Measurements from ENCODE around the gene CYBC1. TPM values are rescaled to one million over a fixed set of nuclear protein-coding genes. Genes with fewer than 3 reads are reported as not detected.
A peak's percentile ranks its signal among the peaks of the same experiment; 100 is the strongest.

Gene CYBC1
- total and polyA plus RNA-seq, 4 donors, result 23.2 to 45.6 (median 34.9) TPM

DNA sequence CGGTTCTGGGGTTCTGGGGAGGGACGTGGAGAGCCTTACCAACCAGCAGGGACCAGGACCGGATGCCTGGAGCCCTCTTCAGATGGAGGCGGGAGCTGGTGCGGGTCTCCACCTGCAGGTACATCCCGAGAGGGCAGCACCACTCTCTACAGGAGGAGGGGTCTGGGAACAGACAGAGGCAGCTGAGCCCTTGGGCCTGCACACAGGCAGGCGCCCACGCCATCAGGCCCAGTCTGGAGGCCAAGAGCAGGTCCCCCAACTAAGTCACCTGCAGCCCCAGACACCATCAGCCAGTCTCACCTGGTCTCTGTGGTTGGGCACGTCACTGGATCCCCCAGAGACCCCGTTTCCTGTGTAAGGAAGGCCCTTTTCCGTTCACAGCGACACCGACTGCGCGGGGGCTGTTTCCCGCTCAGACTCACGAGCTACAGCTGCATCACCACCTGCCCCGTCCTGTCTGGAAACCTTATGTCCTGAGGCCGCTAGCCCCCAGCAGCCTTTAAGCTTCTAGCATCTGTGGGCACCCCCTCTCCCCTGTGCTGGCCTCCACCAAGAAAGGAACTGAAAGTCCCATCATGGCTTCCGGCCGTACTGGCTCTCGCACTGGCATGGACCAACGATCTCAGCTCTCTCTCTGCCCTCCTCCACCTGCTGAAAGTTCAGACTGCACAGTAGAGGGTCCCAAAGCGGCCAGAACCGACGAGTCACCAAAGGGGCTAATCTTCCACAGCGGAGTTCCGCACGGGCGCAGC lies 1.2 kb downstream of the CYBC1 start:
- Histone ChIP-seq H3K27me3 (ENCODE audit: control insufficient read depth in 4 of 4, insufficient read depth in 4 of 4, low read length in 3 of 4) (no peaks in the 10 kb centered on the region), H3K9me3 (ENCODE audit: control insufficient read depth in 4 of 4, low read length in 3 of 4) (no peaks in the 10 kb centered on the region), H3K9ac (ENCODE audit: low read depth in 1 of 2, low read length in 2 of 2) (peak overlapping the region in 1 of 2 donors; percentile 63), H3K36me3 (ENCODE audit: control insufficient read depth in 4 of 4, insufficient read depth in 3 of 4, low read depth in 1 of 4, low read length in 3 of 4) (no peaks in the 10 kb centered on the region), H3K27ac (ENCODE audit: low read depth in 1 of 2, low read length in 2 of 2) (peak overlapping the region; percentile 79 to 93), H3K4me3 (ENCODE audit: low read depth in 1 of 3, low read length in 3 of 3) (peak overlapping the region; percentile 77 to 91 (median 86)), H3K4me1 (ENCODE audit: control insufficient read depth in 4 of 4, insufficient read depth in 4 of 4, low read length in 3 of 4) (peaks cover 11 to 43% (median 34%) of the 10 kb centered on the region in 4 donors)
- TF ChIP-seq, protein P1, sequence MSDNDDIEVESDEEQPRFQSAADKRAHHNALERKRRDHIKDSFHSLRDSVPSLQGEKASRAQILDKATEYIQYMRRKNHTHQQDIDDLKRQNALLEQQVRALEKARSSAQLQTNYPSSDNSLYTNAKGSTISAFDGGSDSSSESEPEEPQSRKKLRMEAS (IDR thresholded peaks at IDR 0.05), result no peak
- no peak for TF ChIP-seq TAF1 (conservative IDR thresholded peaks at IDR 0.05)
- WGBS, result 78% methylated on average over 30 of the region's 30 CpGs
- DNase-seq (ENCODE audit: low spot score), result no peak

DNA sequence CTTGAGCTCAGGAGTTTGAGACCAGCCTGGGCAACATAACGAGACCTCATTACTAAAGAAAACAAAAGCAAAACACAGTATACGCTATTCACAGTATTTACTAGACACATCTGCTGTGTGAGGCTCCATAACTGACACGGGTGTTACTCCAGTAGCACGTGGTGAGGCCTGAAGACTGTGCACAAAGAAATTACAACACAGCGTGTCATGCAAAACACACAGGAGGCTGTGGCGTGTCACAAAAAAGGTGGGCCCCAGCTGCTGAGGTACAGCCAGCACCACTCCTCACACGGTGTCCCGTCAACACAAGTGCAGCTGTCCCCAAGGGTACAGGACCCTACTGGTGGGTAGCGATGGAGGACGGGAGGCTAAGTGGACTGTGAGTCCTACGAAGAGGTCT lies 2.7 kb downstream of the CYBC1 start:
- no peak for DNase-seq (ENCODE audit: low spot score)
- WGBS, result 96% methylated on average over 11 of the region's 11 CpGs
- Histone ChIP-seq H3K9me3 (ENCODE audit: control insufficient read depth in 4 of 4, low read length in 3 of 4) (no peaks in the 10 kb centered on the region), H3K36me3 (ENCODE audit: control insufficient read depth in 4 of 4, insufficient read depth in 3 of 4, low read depth in 1 of 4, low read length in 3 of 4) (no peaks in the 10 kb centered on the region), H3K27ac (ENCODE audit: low read depth in 1 of 2, low read length in 2 of 2) (no peak overlapping the region), H3K9ac (ENCODE audit: low read depth in 1 of 2, low read length in 2 of 2) (no peak overlapping the region), H3K27me3 (ENCODE audit: control insufficient read depth in 4 of 4, insufficient read depth in 4 of 4, low read length in 3 of 4) (no peaks in the 10 kb centered on the region), H3K4me1 (ENCODE audit: control insufficient read depth in 4 of 4, insufficient read depth in 4 of 4, low read length in 3 of 4) (peaks cover 20 to 56% (median 42%) of the 10 kb centered on the region in 4 donors), H3K4me3 (ENCODE audit: low read depth in 1 of 3, low read length in 3 of 3) (no peak overlapping the region)
- TF ChIP-seq RAD21 (IDR thresholded peaks at IDR 0.05) (no peak), JUND (IDR thresholded peaks at IDR 0.05) (no peak), FOXA1 (IDR thresholded peaks at IDR 0.05) (no peak), FOXA2 (IDR thresholded peaks at IDR 0.05) (no peak), SP1 (IDR thresholded peaks at IDR 0.05) (no peak), TAF1 (conservative IDR thresholded peaks at IDR 0.05) (no peak), EGR1 (IDR thresholded peaks at IDR 0.05; ENCODE audit: low read depth in 2 of 2) (no peak), RXRA (IDR thresholded peaks at IDR 0.05) (no peak), HNF4G (IDR thresholded peaks at IDR 0.05) (no peak), HNF4A (conservative IDR thresholded peaks at IDR 0.05) (no peak), GABPA (IDR thresholded peaks at IDR 0.05 in 1 of 2, conservative IDR thresholded peaks at IDR 0.05 in 1 of 2) (no peak), YY1 (IDR thresholded peaks at IDR 0.05) (no peak), NR2F2 (IDR thresholded peaks at IDR 0.05) (no peak)
- TF ChIP-seq, protein P2, sequence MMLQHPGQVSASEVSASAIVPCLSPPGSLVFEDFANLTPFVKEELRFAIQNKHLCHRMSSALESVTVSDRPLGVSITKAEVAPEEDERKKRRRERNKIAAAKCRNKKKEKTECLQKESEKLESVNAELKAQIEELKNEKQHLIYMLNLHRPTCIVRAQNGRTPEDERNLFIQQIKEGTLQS (IDR thresholded peaks at IDR 0.05), result no peak
- TF ChIP-seq, protein P3, sequence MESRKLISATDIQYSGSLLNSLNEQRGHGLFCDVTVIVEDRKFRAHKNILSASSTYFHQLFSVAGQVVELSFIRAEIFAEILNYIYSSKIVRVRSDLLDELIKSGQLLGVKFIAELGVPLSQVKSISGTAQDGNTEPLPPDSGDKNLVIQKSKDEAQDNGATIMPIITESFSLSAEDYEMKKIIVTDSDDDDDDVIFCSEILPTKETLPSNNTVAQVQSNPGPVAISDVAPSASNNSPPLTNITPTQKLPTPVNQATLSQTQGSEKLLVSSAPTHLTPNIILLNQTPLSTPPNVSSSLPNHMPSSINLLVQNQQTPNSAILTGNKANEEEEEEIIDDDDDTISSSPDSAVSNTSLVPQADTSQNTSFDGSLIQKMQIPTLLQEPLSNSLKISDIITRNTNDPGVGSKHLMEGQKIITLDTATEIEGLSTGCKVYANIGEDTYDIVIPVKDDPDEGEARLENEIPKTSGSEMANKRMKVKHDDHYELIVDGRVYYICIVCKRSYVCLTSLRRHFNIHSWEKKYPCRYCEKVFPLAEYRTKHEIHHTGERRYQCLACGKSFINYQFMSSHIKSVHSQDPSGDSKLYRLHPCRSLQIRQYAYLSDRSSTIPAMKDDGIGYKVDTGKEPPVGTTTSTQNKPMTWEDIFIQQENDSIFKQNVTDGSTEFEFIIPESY (IDR thresholded peaks at IDR 0.05), result no peak
- TF ChIP-seq, protein P1 (IDR thresholded peaks at IDR 0.05), result no peak
- TF ChIP-seq, protein P4, sequence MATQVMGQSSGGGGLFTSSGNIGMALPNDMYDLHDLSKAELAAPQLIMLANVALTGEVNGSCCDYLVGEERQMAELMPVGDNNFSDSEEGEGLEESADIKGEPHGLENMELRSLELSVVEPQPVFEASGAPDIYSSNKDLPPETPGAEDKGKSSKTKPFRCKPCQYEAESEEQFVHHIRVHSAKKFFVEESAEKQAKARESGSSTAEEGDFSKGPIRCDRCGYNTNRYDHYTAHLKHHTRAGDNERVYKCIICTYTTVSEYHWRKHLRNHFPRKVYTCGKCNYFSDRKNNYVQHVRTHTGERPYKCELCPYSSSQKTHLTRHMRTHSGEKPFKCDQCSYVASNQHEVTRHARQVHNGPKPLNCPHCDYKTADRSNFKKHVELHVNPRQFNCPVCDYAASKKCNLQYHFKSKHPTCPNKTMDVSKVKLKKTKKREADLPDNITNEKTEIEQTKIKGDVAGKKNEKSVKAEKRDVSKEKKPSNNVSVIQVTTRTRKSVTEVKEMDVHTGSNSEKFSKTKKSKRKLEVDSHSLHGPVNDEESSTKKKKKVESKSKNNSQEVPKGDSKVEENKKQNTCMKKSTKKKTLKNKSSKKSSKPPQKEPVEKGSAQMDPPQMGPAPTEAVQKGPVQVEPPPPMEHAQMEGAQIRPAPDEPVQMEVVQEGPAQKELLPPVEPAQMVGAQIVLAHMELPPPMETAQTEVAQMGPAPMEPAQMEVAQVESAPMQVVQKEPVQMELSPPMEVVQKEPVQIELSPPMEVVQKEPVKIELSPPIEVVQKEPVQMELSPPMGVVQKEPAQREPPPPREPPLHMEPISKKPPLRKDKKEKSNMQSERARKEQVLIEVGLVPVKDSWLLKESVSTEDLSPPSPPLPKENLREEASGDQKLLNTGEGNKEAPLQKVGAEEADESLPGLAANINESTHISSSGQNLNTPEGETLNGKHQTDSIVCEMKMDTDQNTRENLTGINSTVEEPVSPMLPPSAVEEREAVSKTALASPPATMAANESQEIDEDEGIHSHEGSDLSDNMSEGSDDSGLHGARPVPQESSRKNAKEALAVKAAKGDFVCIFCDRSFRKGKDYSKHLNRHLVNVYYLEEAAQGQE (IDR thresholded peaks at IDR 0.05), result no peak
- TF ChIP-seq, protein P5, sequence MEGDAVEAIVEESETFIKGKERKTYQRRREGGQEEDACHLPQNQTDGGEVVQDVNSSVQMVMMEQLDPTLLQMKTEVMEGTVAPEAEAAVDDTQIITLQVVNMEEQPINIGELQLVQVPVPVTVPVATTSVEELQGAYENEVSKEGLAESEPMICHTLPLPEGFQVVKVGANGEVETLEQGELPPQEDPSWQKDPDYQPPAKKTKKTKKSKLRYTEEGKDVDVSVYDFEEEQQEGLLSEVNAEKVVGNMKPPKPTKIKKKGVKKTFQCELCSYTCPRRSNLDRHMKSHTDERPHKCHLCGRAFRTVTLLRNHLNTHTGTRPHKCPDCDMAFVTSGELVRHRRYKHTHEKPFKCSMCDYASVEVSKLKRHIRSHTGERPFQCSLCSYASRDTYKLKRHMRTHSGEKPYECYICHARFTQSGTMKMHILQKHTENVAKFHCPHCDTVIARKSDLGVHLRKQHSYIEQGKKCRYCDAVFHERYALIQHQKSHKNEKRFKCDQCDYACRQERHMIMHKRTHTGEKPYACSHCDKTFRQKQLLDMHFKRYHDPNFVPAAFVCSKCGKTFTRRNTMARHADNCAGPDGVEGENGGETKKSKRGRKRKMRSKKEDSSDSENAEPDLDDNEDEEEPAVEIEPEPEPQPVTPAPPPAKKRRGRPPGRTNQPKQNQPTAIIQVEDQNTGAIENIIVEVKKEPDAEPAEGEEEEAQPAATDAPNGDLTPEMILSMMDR (IDR thresholded peaks at IDR 0.05; ENCODE audit: low read depth, low read length, missing input control), result no peak

Data from liver (tissue), 9 donors.